ENCODE measurements around the gene ZCCHC14. TPM values are rescaled to one million over a fixed set of nuclear protein-coding genes. Genes with fewer than 3 reads are reported as not detected.

Gene ZCCHC14
- total RNA-seq, 1 donor from 2014 or later = 11.0 TPM

- Mint-ChIP-seq H3K4me3 (no peak overlapping the region), H3K27me3 (ENCODE audit: insufficient read depth) (no peaks in the 10 kb centered on the region), H3K27ac (no peak overlapping the region), H3K4me1 (ENCODE audit: low read depth) (no peaks in the 10 kb centered on the region), H3K36me3 (ENCODE audit: low read depth) (no peaks in the 10 kb centered on the region), H3K9me3 (no peaks in the 10 kb centered on the region)
- no peak for DNase-seq (ENCODE audit: low spot score)
- intact Hi-C loops (cut with micrococcal nuclease) = no loop called here
Measured at GRCh38 chr16:87474566-87474996, 18.2 kb downstream of the ZCCHC14 start.

- DNase-seq (ENCODE audit: low spot score) = no peak
- Mint-ChIP-seq H3K4me3 (no peak overlapping the region), H3K27me3 (ENCODE audit: insufficient read depth) (no peaks in the 10 kb centered on the region), H3K9me3 (no peaks in the 10 kb centered on the region), H3K27ac (no peak overlapping the region), H3K4me1 (ENCODE audit: low read depth) (no peaks in the 10 kb centered on the region), H3K36me3 (ENCODE audit: low read depth) (no peaks in the 10 kb centered on the region)
- intact Hi-C loops (cut with micrococcal nuclease) = no loop called here
Measured at GRCh38 chr16:87474017-87474416, 18.8 kb downstream of the ZCCHC14 start.

DNA sequence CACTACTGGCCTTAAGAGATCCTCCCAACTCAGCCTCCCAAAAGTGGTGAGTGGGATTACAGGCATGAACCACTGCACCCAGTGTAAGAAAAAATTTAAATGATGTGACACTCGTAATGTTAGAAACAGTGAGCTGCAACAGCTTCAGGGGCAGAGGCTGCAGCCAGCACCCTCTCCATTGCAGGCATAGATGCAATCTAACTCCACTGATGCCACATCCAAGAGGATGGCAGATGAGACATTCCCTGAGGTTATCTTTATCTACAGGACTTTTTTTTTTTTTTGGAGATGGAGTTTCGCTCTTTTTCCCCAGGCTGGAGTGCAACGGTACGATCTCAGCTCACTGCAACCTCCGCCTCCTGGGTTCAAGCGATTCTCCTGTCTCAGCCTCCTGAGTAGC, 19.9 kb downstream of the ZCCHC14 start:
- no peaks in the 10 kb centered on the region for H3K36me3 Mint-ChIP-seq (ENCODE audit: low read depth)
- no peaks in the 10 kb centered on the region for H3K27me3 Mint-ChIP-seq (ENCODE audit: insufficient read depth)
- DNase-seq (ENCODE audit: low spot score) = no peak
- H3K4me1 Mint-ChIP-seq (ENCODE audit: low read depth) = no peaks in the 10 kb centered on the region
- H3K27ac Mint-ChIP-seq = no peak overlapping the region
- H3K4me3 Mint-ChIP-seq = no peak overlapping the region
- intact Hi-C loops (cut with micrococcal nuclease) = no loop called here
- no peaks in the 10 kb centered on the region for H3K9me3 Mint-ChIP-seq

GRCh38 chr16:87472142-87472778, 20.6 kb downstream of the ZCCHC14 start:
- Mint-ChIP-seq H3K4me1 (ENCODE audit: low read depth) (no peaks in the 10 kb centered on the region), H3K4me3 (no peak overlapping the region)
- intact Hi-C loops (cut with micrococcal nuclease) = no loop called here

DNA sequence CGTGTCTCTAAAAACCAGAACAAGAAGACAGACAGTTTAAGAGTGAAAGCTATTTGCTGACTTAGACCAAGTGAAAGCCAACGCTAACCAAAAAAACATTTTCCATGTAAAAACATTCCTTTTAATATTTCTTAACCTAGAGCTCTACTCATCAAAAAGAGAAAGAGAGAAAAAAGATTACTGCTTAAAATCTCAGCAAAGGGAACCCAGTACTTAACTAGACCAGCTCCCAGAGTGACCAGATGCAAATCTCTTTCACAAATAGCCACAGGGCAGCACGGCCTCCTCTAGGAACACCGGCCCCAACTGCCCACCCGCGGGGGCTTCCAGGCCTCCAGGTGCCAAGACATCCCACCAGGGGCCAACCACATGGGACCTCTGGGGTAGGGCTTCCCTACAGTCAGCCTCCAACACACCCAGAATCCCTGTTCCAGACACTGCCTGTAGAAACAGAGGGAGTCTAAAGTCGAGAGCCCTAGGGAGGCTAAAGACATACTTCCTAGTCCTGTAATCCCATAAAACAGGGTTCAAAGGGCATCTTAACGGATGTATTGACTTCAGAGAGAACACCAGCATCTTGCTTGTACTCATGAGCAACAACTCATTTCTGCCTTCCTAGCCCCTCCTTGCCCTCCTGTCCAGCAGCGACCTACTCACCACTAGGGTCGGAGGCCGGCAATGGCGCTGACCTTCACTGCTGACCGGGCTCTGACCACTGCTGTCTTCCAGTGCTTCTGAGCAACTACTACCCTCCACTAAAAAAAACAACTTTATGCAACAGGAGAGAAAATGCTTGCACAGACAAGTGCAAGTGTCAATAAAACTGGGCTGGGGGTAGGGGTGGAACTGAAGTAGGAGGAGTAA, 21.3 kb downstream of the ZCCHC14 start:
- intact Hi-C loops (cut with micrococcal nuclease) = no loop called here
- Mint-ChIP-seq H3K9me3 (no peaks in the 10 kb centered on the region), H3K27ac (no peak overlapping the region), H3K27me3 (ENCODE audit: insufficient read depth) (no peaks in the 10 kb centered on the region), H3K4me1 (ENCODE audit: low read depth) (no peaks in the 10 kb centered on the region), H3K4me3 (no peak overlapping the region), H3K36me3 (ENCODE audit: low read depth) (no peaks in the 10 kb centered on the region)
- no peak for DNase-seq (ENCODE audit: low spot score)

More at GRCh38 chr16:87472142-87472778, 20.6 kb downstream of the ZCCHC14 start:
- no peak overlapping the region for H3K27ac Mint-ChIP-seq
- H3K9me3 Mint-ChIP-seq = no peaks in the 10 kb centered on the region
- DNase-seq (ENCODE audit: low spot score) = no peak
- no peaks in the 10 kb centered on the region for H3K36me3 Mint-ChIP-seq (ENCODE audit: low read depth)
- no peaks in the 10 kb centered on the region for H3K27me3 Mint-ChIP-seq (ENCODE audit: insufficient read depth)

GRCh38 chr16:87470332-87470731, 22.5 kb downstream of the ZCCHC14 start:
- Mint-ChIP-seq H3K27ac (no peak overlapping the region), H3K36me3 (ENCODE audit: low read depth) (no peaks in the 10 kb centered on the region)
- intact Hi-C loops (cut with micrococcal nuclease) = no loop called here

GRCh38 chr16:87469169-87469568, 23.7 kb downstream of the ZCCHC14 start:
- intact Hi-C loops (cut with micrococcal nuclease) = loop anchor here (10.0 kb wide), 1 partner anchor 154 kb away; the partner anchor contains the start of gene C16orf95
- no peak overlapping the region for H3K27ac Mint-ChIP-seq
- peaks cover 14% of the 10 kb centered on the region for H3K4me1 Mint-ChIP-seq (ENCODE audit: low read depth)
- no peak for DNase-seq (ENCODE audit: low spot score)
- no peaks in the 10 kb centered on the region for H3K9me3 Mint-ChIP-seq
- H3K36me3 Mint-ChIP-seq (ENCODE audit: low read depth) = no peaks in the 10 kb centered on the region
- no peaks in the 10 kb centered on the region for H3K27me3 Mint-ChIP-seq (ENCODE audit: insufficient read depth)
- no peak overlapping the region for H3K4me3 Mint-ChIP-seq

More at GRCh38 chr16:87470332-87470731, 22.5 kb downstream of the ZCCHC14 start:
- no peak overlapping the region for H3K4me3 Mint-ChIP-seq
- H3K4me1 Mint-ChIP-seq (ENCODE audit: low read depth) = peaks cover 2% of the 10 kb centered on the region
- no peak for DNase-seq (ENCODE audit: low spot score)
- H3K27me3 Mint-ChIP-seq (ENCODE audit: insufficient read depth) = no peaks in the 10 kb centered on the region
- no peaks in the 10 kb centered on the region for H3K9me3 Mint-ChIP-seq

- H3K27ac Mint-ChIP-seq = no peak overlapping the region
- H3K4me1 Mint-ChIP-seq (ENCODE audit: low read depth) = peaks cover 19% of the 10 kb centered on the region
- intact Hi-C loops (cut with micrococcal nuclease) = loop anchor here (10.0 kb wide), 1 partner anchor 154 kb away; the partner anchor contains the start of gene C16orf95
- no peak for DNase-seq (ENCODE audit: low spot score)
- H3K27me3 Mint-ChIP-seq (ENCODE audit: insufficient read depth) = no peaks in the 10 kb centered on the region
- H3K4me3 Mint-ChIP-seq = no peak overlapping the region
- no peaks in the 10 kb centered on the region for H3K9me3 Mint-ChIP-seq
- no peaks in the 10 kb centered on the region for H3K36me3 Mint-ChIP-seq (ENCODE audit: low read depth)
Measured at GRCh38 chr16:87468550-87468949, 24.3 kb downstream of the ZCCHC14 start.

DNA sequence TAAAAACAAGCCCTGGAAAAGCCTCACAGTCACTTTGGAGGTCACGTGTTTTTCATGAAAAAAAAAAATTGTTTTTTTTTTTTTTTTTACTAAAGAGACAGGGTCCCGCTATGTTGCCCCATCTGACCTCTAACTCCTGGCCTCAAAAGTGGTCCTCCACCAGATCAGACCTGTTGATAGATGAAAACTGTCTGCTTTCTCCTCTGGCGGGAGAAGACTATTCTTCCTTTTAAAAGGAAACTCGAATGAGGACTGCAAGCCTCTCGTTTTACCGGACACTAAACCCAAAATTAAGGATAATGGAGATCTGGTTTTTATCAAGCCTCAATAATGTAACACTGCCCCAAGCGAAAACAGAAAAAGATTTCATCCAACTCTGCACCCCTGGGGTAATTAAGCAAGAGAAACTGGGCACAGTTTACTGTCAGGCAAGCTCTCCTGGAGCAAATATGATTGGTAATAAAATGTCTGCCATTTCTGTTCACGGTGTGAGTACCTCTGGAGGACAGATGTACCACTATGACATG, 25.8 kb downstream of the ZCCHC14 start:
- no peaks in the 10 kb centered on the region for H3K36me3 Mint-ChIP-seq (ENCODE audit: low read depth)
- no peaks in the 10 kb centered on the region for H3K9me3 Mint-ChIP-seq
- no peaks in the 10 kb centered on the region for H3K27me3 Mint-ChIP-seq (ENCODE audit: insufficient read depth)
- H3K4me3 Mint-ChIP-seq = no peak overlapping the region
- no peak overlapping the region for H3K27ac Mint-ChIP-seq
- intact Hi-C loops (cut with micrococcal nuclease) = loop anchor here (10.0 kb wide), 1 partner anchor 152 kb away; the partner anchor contains the start of gene C16orf95
- DNase-seq (ENCODE audit: low spot score) = no peak
- peaks cover 19% of the 10 kb centered on the region for H3K4me1 Mint-ChIP-seq (ENCODE audit: low read depth)

DNA sequence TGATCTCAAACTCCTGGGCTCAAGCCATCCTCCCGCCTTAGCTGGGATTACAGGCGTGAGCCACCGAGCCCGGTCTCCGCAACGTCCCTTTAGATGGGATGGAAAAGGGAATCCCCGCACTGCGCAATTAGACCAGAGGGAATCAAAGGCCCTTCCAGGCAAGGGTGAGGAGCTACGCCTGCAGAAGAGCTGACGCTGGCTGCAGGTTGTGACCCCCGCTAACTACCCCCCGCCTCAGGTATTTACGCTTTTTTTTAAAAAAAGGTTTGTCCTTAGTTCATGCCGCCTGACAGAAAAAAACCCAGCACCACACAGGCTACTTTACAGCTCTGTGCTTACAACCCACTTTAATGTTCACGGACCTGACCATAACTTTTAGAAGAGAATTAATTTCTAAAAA, 26.9 kb downstream of the ZCCHC14 start:
- intact Hi-C loops (cut with micrococcal nuclease) = loop anchor here (2.0 to 10.0 kb wide), 3 partner anchors 29 to 151 kb away; partner anchors contain the start of gene C16orf95
- Mint-ChIP-seq H3K4me3 (no peak overlapping the region), H3K27ac (no peak overlapping the region), H3K36me3 (ENCODE audit: low read depth) (no peaks in the 10 kb centered on the region), H3K4me1 (ENCODE audit: low read depth) (peaks cover 25% of the 10 kb centered on the region), H3K9me3 (no peaks in the 10 kb centered on the region), H3K27me3 (ENCODE audit: insufficient read depth) (no peaks in the 10 kb centered on the region)
- no peak for DNase-seq (ENCODE audit: low spot score)

DNA sequence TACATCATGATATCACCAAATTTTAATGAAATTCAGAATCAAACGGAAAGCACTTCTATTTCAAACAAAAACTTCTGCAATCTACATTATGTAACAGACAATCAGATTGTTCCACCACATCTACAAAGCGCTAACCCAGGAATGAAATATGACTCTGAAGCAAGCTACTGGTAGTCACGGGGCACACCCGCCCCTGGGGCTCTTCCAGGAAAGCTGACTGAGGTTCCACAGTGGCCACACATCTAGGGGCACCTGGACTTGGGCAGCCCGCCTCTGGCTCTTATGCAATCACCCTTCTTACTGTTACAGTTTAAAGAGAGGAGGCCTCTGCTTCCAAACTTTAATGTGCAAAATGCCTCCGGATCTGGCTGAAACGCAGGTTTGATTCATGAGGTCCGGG, 27.5 kb downstream of the ZCCHC14 start:
- Mint-ChIP-seq H3K27ac (peak overlapping the region; percentile 77), H3K36me3 (ENCODE audit: low read depth) (no peaks in the 10 kb centered on the region), H3K9me3 (no peaks in the 10 kb centered on the region), H3K4me3 (peak overlapping the region; percentile 76), H3K4me1 (ENCODE audit: low read depth) (peaks cover 25% of the 10 kb centered on the region), H3K27me3 (ENCODE audit: insufficient read depth) (no peaks in the 10 kb centered on the region)
- no peak for DNase-seq (ENCODE audit: low spot score)
- intact Hi-C loops (cut with micrococcal nuclease) = loop anchor here (2.0 to 10.0 kb wide), 3 partner anchors 29 to 151 kb away; partner anchors contain the start of gene C16orf95

DNA sequence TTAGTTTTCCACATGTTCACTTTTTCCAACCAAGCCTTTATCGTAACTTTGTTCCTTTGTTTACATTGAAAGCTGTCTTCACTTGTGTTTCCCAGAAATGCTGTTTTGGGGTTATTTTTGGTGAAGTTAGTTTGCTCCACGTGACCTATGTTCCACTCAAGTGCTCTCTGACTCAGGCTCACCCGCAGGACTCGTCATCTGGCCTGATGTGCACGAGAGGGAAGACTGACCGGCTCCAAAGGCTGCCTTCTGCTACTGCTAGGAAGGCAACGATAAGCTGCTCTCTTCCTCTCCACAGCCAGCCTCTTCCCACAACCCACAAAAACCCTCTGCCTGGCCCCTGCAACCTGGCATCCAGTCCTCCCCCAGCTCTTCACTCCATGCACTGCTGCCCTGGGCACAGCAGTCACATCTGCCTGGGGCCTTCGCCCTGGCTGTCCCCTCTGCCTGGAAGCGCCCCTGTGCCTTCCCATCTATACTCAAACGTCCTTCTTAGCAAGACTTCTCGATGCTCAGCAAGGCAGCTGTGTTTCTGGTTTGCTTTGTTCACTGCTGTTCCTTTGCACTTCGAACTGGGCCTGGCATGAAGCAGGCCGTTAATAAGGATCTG, 28.0 kb downstream of the ZCCHC14 start:
- Mint-ChIP-seq H3K27ac (peak overlapping the region; percentile 77), H3K4me3 (peak overlapping the region; percentile 76), H3K36me3 (ENCODE audit: low read depth) (no peaks in the 10 kb centered on the region), H3K27me3 (ENCODE audit: insufficient read depth) (no peaks in the 10 kb centered on the region), H3K9me3 (no peaks in the 10 kb centered on the region), H3K4me1 (ENCODE audit: low read depth) (peaks cover 25% of the 10 kb centered on the region)
- intact Hi-C loops (cut with micrococcal nuclease) = loop anchor here (1.0 to 10.0 kb wide), 5 partner anchors 21 to 150 kb away; partner anchors contain the start of genes C16orf95 and ZCCHC14
- DNase-seq (ENCODE audit: low spot score) = no peak

All from activated T-helper 1 cell treated with anti-CD3 and anti-CD28 coated beads, Interleukin-12 subunit alpha, Interleukin-12 subunit beta, Interleukin-2, Interleukin-4 antibody, amounts not matched to agents 30 ng/mL and 10 ng/mL and 1 ng/mL, durations not matched to agents 14 hours and 24 hours and 36 hours (primary cell).